GM18909 (cell line): ENCODE data around the gene CHAF1A.
A peak's percentile ranks its signal among the peaks of the same experiment; 100 is the strongest.

ENCODE experiments used
- ATAC-seq: cut with Tn5 transposase; IDR thresholded peaks from one replicate; pipeline ENCODE4 v1.9.1; 2021; ENCODE audit warnings: mild to moderate bottlenecking; ENCODE audit not compliant: unreplicated experiment, poor library complexity

The CHAF1A gene

GRCh38 chr19:4402171-4403004, at the start of gene CHAF1A:
CHAF1A (plus strand) TSS chr19:4402640; CDS start chr19:4402763, 123 bp downstream.
- ATAC-seq: peak; percentile 81

- no peak for ATAC-seq
These were observed 49.7 kb upstream of the CHAF1A start for GRCh38 chr19:4352701-4353121.

- ATAC-seq: no peak
These were observed 48.2 kb upstream of the CHAF1A start for GRCh38 chr19:4354282-4354681.

- no peak for ATAC-seq
These were observed 47.5 kb upstream of the CHAF1A start for GRCh38 chr19:4354897-4355296.

- no peak for ATAC-seq
These were observed 45.2 kb upstream of the CHAF1A start for GRCh38 chr19:4357095-4357797.

GRCh38 chr19:4357921-4358326, 44.5 kb upstream of the CHAF1A start:
- no peak for ATAC-seq

- ATAC-seq: no peak
These were observed 43.5 kb upstream of the CHAF1A start for GRCh38 chr19:4358709-4359626.

GRCh38 chr19:4359627-4360000, 42.8 kb upstream of the CHAF1A start:
- ATAC-seq: no peak

GRCh38 chr19:4360081-4360569, 42.3 kb upstream of the CHAF1A start:
- ATAC-seq: no peak

- no peak for ATAC-seq
These were observed 41.7 kb upstream of the CHAF1A start for GRCh38 chr19:4360641-4361151.

GRCh38 chr19:4361152-4362046, 41.0 kb upstream of the CHAF1A start:
- no peak for ATAC-seq

GRCh38 chr19:4362101-4362828, 40.2 kb upstream of the CHAF1A start:
- ATAC-seq: no peak

GRCh38 chr19:4362831-4363545, 39.5 kb upstream of the CHAF1A start:
- ATAC-seq: no peak

GRCh38 chr19:4363571-4364304, 38.7 kb upstream of the CHAF1A start:
- ATAC-seq: no peak

GRCh38 chr19:4365341-4365740, 37.1 kb upstream of the CHAF1A start:
- ATAC-seq: no peak

GRCh38 chr19:4365791-4366665, 36.4 kb upstream of the CHAF1A start:
- ATAC-seq: no peak
